ENCODE data around the gene AIFM3. TPM values are rescaled to one million over a fixed set of nuclear protein-coding genes. Genes with fewer than 3 reads are reported as not detected.

Gene AIFM3
- total and polyA plus RNA-seq, 2 of the 13 experiments (the other 11 are each of a cell fraction or from before 2014, with no cell fraction given), result 9.0 to 15.3 TPM

DNA sequence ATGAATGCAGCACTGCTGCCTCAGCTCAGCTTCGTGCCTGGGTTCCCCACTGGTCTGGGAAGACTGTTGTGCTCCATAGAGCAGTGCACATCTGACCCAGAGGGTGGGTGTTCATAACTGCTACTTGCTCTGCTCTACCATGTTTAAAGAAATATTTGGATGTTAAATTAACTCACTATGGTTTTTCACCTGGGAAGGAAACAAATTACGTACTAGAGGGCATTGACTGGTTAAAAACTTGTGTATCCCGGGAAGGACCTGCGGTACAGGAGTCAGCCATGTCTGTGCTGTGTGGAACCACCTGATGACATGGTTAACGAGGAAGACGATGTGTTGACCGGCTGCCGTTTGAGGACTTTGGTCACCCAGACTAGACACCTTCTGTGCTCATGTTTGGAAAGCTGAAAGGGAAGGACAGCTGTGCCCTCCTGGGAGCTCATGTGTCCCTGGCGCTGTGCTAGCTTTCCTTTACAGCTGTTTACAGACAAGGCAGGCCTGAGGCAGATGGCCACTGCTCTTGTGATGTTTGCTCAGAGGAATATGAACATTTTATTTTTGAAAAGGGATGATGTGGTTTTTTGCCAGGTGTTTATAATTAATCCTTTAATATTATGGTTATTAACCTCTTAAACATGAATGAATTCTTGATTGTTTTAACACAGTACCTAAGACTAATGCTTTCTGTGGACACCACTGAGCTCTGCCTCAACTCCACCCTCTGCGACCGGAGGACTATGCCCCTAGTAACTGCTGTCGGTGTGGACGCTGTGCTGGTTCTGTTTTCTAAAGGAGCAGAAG is 14.3 kb upstream of the AIFM3 start (continued):
- TF ChIP-seq ZNF687 (CRISPR knock-in tag; IDR thresholded peaks at IDR 0.05), result peak; percentile 42; the same call in 1 of the 2 replicates
- peak; percentile 52 for TF ChIP-seq TEAD3 (CRISPR knock-in tag; optimal IDR thresholded peaks at IDR 0.05; ENCODE audit: borderline replicate concordance)
- peak; percentile 45; the same call in 1 of the 2 replicates for TF ChIP-seq MYC (CRISPR knock-in tag; IDR thresholded peaks at IDR 0.05; ENCODE audit: borderline replicate concordance)
- 0 out of 2 replicates have a peak, but pooled peaks have one; percentile 18 for TF ChIP-seq PPARG (CRISPR knock-in tag; conservative IDR thresholded peaks at IDR 0.05)
- TF ChIP-seq ZNF564 (CRISPR knock-in tag; IDR thresholded peaks at IDR 0.05), result no peak
- TF ChIP-seq SP4 (CRISPR knock-in tag; IDR thresholded peaks at IDR 0.05), result 0 out of 2 replicates have a peak, but pooled peaks have one; percentile 8
- TF ChIP-seq, protein P1, sequence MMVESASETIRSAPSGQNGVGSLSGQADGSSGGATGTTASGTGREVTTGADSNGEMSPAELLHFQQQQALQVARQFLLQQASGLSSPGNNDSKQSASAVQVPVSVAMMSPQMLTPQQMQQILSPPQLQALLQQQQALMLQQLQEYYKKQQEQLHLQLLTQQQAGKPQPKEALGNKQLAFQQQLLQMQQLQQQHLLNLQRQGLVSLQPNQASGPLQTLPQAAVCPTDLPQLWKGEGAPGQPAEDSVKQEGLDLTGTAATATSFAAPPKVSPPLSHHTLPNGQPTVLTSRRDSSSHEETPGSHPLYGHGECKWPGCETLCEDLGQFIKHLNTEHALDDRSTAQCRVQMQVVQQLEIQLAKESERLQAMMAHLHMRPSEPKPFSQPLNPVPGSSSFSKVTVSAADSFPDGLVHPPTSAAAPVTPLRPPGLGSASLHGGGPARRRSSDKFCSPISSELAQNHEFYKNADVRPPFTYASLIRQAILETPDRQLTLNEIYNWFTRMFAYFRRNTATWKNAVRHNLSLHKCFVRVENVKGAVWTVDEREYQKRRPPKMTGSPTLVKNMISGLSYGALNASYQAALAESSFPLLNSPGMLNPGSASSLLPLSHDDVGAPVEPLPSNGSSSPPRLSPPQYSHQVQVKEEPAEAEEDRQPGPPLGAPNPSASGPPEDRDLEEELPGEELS (CRISPR knock-in tag; IDR thresholded peaks at IDR 0.05), result peak; percentile 50; the same call in 1 of the 2 replicates
- TF ChIP-seq CEBPG (CRISPR knock-in tag; IDR thresholded peaks at IDR 0.05), result 0 out of 2 replicates have a peak, but pooled peaks have one; percentile 4
- peak; percentile 65 for TF ChIP-seq ZMYM4 (CRISPR knock-in tag; IDR thresholded peaks at IDR 0.05)
- TF ChIP-seq FOXO1 (CRISPR knock-in tag; IDR thresholded peaks at IDR 0.05), result peak; percentile 88; the same call in 1 of the 2 replicates
- TF ChIP-seq SKI (IDR thresholded peaks at IDR 0.05; ENCODE audit: partially characterized antibody), result peak; percentile 57
- TF ChIP-seq, protein P2, sequence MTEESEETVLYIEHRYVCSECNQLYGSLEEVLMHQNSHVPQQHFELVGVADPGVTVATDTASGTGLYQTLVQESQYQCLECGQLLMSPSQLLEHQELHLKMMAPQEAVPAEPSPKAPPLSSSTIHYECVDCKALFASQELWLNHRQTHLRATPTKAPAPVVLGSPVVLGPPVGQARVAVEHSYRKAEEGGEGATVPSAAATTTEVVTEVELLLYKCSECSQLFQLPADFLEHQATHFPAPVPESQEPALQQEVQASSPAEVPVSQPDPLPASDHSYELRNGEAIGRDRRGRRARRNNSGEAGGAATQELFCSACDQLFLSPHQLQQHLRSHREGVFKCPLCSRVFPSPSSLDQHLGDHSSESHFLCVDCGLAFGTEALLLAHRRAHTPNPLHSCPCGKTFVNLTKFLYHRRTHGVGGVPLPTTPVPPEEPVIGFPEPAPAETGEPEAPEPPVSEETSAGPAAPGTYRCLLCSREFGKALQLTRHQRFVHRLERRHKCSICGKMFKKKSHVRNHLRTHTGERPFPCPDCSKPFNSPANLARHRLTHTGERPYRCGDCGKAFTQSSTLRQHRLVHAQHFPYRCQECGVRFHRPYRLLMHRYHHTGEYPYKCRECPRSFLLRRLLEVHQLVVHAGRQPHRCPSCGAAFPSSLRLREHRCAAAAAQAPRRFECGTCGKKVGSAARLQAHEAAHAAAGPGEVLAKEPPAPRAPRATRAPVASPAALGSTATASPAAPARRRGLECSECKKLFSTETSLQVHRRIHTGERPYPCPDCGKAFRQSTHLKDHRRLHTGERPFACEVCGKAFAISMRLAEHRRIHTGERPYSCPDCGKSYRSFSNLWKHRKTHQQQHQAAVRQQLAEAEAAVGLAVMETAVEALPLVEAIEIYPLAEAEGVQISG (CRISPR knock-in tag; IDR thresholded peaks at IDR 0.05), result peak; percentile 37; the same call in 1 of the 2 replicates
- peak; percentile 14; the same call in 1 of the 2 replicates for TF ChIP-seq CREM (IDR thresholded peaks at IDR 0.05)
- no peak for TF ChIP-seq CREM (CRISPR knock-in tag; IDR thresholded peaks at IDR 0.05)
- TF ChIP-seq MAFK (conservative IDR thresholded peaks at IDR 0.05 in 1 of 2, IDR thresholded peaks at IDR 0.05 in 1 of 2; ENCODE audit: low read length in 2 of 2), result no peak
- TF ChIP-seq, protein P3, sequence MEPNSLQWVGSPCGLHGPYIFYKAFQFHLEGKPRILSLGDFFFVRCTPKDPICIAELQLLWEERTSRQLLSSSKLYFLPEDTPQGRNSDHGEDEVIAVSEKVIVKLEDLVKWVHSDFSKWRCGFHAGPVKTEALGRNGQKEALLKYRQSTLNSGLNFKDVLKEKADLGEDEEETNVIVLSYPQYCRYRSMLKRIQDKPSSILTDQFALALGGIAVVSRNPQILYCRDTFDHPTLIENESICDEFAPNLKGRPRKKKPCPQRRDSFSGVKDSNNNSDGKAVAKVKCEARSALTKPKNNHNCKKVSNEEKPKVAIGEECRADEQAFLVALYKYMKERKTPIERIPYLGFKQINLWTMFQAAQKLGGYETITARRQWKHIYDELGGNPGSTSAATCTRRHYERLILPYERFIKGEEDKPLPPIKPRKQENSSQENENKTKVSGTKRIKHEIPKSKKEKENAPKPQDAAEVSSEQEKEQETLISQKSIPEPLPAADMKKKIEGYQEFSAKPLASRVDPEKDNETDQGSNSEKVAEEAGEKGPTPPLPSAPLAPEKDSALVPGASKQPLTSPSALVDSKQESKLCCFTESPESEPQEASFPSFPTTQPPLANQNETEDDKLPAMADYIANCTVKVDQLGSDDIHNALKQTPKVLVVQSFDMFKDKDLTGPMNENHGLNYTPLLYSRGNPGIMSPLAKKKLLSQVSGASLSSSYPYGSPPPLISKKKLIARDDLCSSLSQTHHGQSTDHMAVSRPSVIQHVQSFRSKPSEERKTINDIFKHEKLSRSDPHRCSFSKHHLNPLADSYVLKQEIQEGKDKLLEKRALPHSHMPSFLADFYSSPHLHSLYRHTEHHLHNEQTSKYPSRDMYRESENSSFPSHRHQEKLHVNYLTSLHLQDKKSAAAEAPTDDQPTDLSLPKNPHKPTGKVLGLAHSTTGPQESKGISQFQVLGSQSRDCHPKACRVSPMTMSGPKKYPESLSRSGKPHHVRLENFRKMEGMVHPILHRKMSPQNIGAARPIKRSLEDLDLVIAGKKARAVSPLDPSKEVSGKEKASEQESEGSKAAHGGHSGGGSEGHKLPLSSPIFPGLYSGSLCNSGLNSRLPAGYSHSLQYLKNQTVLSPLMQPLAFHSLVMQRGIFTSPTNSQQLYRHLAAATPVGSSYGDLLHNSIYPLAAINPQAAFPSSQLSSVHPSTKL (CRISPR knock-in tag; IDR thresholded peaks at IDR 0.05), result peak; percentile 78
